ENCODE results near the gene ZBTB7C.

The ZBTB7C gene

GRCh38 chr18:48105317-48105716, 303.9 kb downstream of the ZBTB7C start:
- H3K4me3 ChIP-seq (ENCODE audit: low read depth, low read length) = no peak overlapping the region
- no peak for TF ChIP-seq CTCF (IDR thresholded peaks at IDR 0.05; ENCODE audit: low read depth, low read length, missing control alignments)
- no peak for DNase-seq (ENCODE audit: low read depth)
- in situ Hi-C loops (cut with HindIII; ENCODE audit: low sequenced_read_pairs) = no loop called here

GRCh38 chr18:48104705-48105104, 304.5 kb downstream of the ZBTB7C start:
- in situ Hi-C loops (cut with HindIII; ENCODE audit: low sequenced_read_pairs) = no loop called here
- no peak overlapping the region for H3K4me3 ChIP-seq (ENCODE audit: low read depth, low read length)
- no peak for DNase-seq (ENCODE audit: low read depth)
- TF ChIP-seq CTCF (IDR thresholded peaks at IDR 0.05; ENCODE audit: low read depth, low read length, missing control alignments) = no peak

- H3K4me3 ChIP-seq (ENCODE audit: low read depth, low read length) = no peak overlapping the region
- in situ Hi-C loops (cut with HindIII; ENCODE audit: low sequenced_read_pairs) = no loop called here
- TF ChIP-seq CTCF (IDR thresholded peaks at IDR 0.05; ENCODE audit: low read depth, low read length, missing control alignments) = no peak
- DNase-seq (ENCODE audit: low read depth) = no peak
Measured at GRCh38 chr18:48100651-48101165, 308.5 kb downstream of the ZBTB7C start.

GRCh38 chr18:48100165-48100575, 309.0 kb downstream of the ZBTB7C start:
- H3K4me3 ChIP-seq (ENCODE audit: low read depth, low read length) = no peak overlapping the region
- in situ Hi-C loops (cut with HindIII; ENCODE audit: low sequenced_read_pairs) = no loop called here
- TF ChIP-seq CTCF (IDR thresholded peaks at IDR 0.05; ENCODE audit: low read depth, low read length, missing control alignments) = no peak
- DNase-seq (ENCODE audit: low read depth) = no peak

- no peak for TF ChIP-seq CTCF (IDR thresholded peaks at IDR 0.05; ENCODE audit: low read depth, low read length, missing control alignments)
- no peak for DNase-seq (ENCODE audit: low read depth)
- H3K4me3 ChIP-seq (ENCODE audit: low read depth, low read length) = no peak overlapping the region
- in situ Hi-C loops (cut with HindIII; ENCODE audit: low sequenced_read_pairs) = no loop called here
Measured at GRCh38 chr18:48099481-48100164, 309.6 kb downstream of the ZBTB7C start.

- TF ChIP-seq CTCF (IDR thresholded peaks at IDR 0.05; ENCODE audit: low read depth, low read length, missing control alignments) = no peak
- DNase-seq (ENCODE audit: low read depth) = no peak
- in situ Hi-C loops (cut with HindIII; ENCODE audit: low sequenced_read_pairs) = no loop called here
- no peak overlapping the region for H3K4me3 ChIP-seq (ENCODE audit: low read depth, low read length)
Measured at GRCh38 chr18:48098538-48098937, 310.6 kb downstream of the ZBTB7C start.
